ENCODE results near the gene LSM3. TPM values are rescaled to one million over a fixed set of nuclear protein-coding genes. Genes with fewer than 3 reads are reported as not detected.

The LSM3 gene
- total RNA-seq, 1 donor = 5.1 TPM

GRCh38 chr3:14248849-14249523, 70.4 kb downstream of the LSM3 start:
- H3K27me3 ChIP-seq (ENCODE audit: insufficient read depth, low read length) = no peaks in the 10 kb centered on the region
- peaks cover 27% of the 10 kb centered on the region for H3K4me1 ChIP-seq (ENCODE audit: insufficient read depth, low read length)
- no peak overlapping the region for H2AFZ ChIP-seq (ENCODE audit: low read length)
- no peak overlapping the region for H3K4me2 ChIP-seq (ENCODE audit: insufficient read depth, low read length)
- peak; percentile 75 for DNase-seq (ENCODE audit: insufficient read length, low spot score, missing footprints)
- H4K20me1 ChIP-seq (ENCODE audit: insufficient read depth, low read length) = no peaks in the 10 kb centered on the region
- H3K36me3 ChIP-seq (ENCODE audit: insufficient read depth, low read length) = no peaks in the 10 kb centered on the region
- H3K27ac ChIP-seq (ENCODE audit: low read depth, low read length) = no peak overlapping the region
- no peaks in the 10 kb centered on the region for H3K79me2 ChIP-seq (ENCODE audit: insufficient read depth, low read length)
- no peak for TF ChIP-seq CTCF (IDR thresholded peaks at IDR 0.05; ENCODE audit: extremely low read depth, low read depth, low read length)
- no peak overlapping the region for H3K4me3 ChIP-seq (ENCODE audit: insufficient read depth, low read length)
- no peaks in the 10 kb centered on the region for H3K9me3 ChIP-seq (ENCODE audit: low read depth, low read length)

Other genes starting within 250 kb of the LSM3 start
- 9.1 and 10.1 TPM in 2 replicates for gene CHCHD4, start 53.9 kb upstream of the LSM3 start, total RNA-seq
- 138 and 145 TPM in 2 replicates for gene TMEM43, start 53.8 kb upstream of the LSM3 start, total RNA-seq
- 50.1 and 52.1 TPM in 2 replicates for gene XPC, start 216 bp upstream of the LSM3 start, total RNA-seq
- gene SLC6A6, start 223.8 kb downstream of the LSM3 start, total RNA-seq = 76.6 and 86.5 TPM in 2 replicates

Data from osteoblast (primary cell).